GM19238 (cell line): Measurements from ENCODE around the gene KCNMB4.
"Not testable (repeated sequence)": the region's sequence is repeated elsewhere in the genome, so short reads cannot be mapped to it uniquely, and the experiment has no call there.

Experiments
- DNase-seq: peaks from one replicate; pipeline ENCODE4 v3.0.0; 2011; ENCODE audit warnings: low spot score; ENCODE audit not compliant: insufficient read length

Gene KCNMB4

GRCh38 chr12:70367258-70368141 lies 1.4 kb downstream of the KCNMB4 start:
- DNase-seq, result peak; percentile 5

GRCh38 chr12:70372881-70373280 lies 6.8 kb downstream of the KCNMB4 start:
- no peak for DNase-seq

- no peak for DNase-seq
These were observed 13.8 kb downstream of the KCNMB4 start for GRCh38 chr12:70379846-70380245.

GRCh38 chr12:70383484-70383883 lies 17.4 kb downstream of the KCNMB4 start:
- DNase-seq, result no peak

GRCh38 chr12:70383886-70384285 lies 17.8 kb downstream of the KCNMB4 start:
- DNase-seq, result no peak

- no peak for DNase-seq
These were observed 20.7 kb downstream of the KCNMB4 start for GRCh38 chr12:70386771-70387170.

GRCh38 chr12:70389678-70390077 lies 23.6 kb downstream of the KCNMB4 start:
- no peak for DNase-seq

GRCh38 chr12:70392631-70393030 lies 26.5 kb downstream of the KCNMB4 start:
- not testable (repeated sequence) for DNase-seq

- no peak for DNase-seq
These were observed 27.9 kb downstream of the KCNMB4 start for GRCh38 chr12:70393787-70394499.

GRCh38 chr12:70398002-70398401 lies 31.9 kb downstream of the KCNMB4 start:
- DNase-seq, result no peak

- no peak for DNase-seq
These were observed 32.8 kb downstream of the KCNMB4 start for GRCh38 chr12:70398862-70399261.

- DNase-seq, result no peak
These were observed 33.2 kb downstream of the KCNMB4 start for GRCh38 chr12:70399311-70399710.

- no peak for DNase-seq
These were observed 34.0 kb downstream of the KCNMB4 start for GRCh38 chr12:70400124-70400523.

- DNase-seq, result no peak
These were observed 36.5 kb downstream of the KCNMB4 start for GRCh38 chr12:70402597-70402996.

- no peak for DNase-seq
These were observed 37.7 kb downstream of the KCNMB4 start for GRCh38 chr12:70403826-70404225.

GRCh38 chr12:70408004-70408790 lies 42.1 kb downstream of the KCNMB4 start:
- DNase-seq, result no peak

GRCh38 chr12:70415987-70416386 lies 49.9 kb downstream of the KCNMB4 start:
- DNase-seq, result no peak

GRCh38 chr12:70417121-70417520 lies 51.0 kb downstream of the KCNMB4 start:
- DNase-seq, result no peak

- DNase-seq, result no peak
These were observed 52.0 kb downstream of the KCNMB4 start for GRCh38 chr12:70418101-70418500.

- no peak for DNase-seq
These were observed 56.5 kb downstream of the KCNMB4 start for GRCh38 chr12:70422631-70423030.

GRCh38 chr12:70426620-70427019 lies 60.5 kb downstream of the KCNMB4 start:
- no peak for DNase-seq

GRCh38 chr12:70427611-70428010 lies 61.5 kb downstream of the KCNMB4 start:
- DNase-seq, result no peak
